HEK293T (cell line): ENCODE data around the gene TTC39B.
A peak's percentile ranks its signal among the peaks of the same experiment; 100 is the strongest.
"Not testable (repeated sequence)": the region's sequence is repeated elsewhere in the genome, so short reads cannot be mapped to it uniquely, and the experiment has no call there.

ENCODE experiments used
- CTCF ChIA-PET: fragments of 350-600 bp; formaldehyde crosslinking; extraction: SDS; loops from one replicate; lab custom pipeline; 2021; ENCODE audit warnings: antibody characterized with exemption, inconsistent platforms; lab: Yijun Ruan, JAX
- POLR2A ChIA-PET: fragments of 350-600 bp; formaldehyde crosslinking; extraction: SDS; loops from one replicate; lab custom pipeline; 2020; ENCODE audit warnings: antibody characterized with exemption, inconsistent platforms; lab: Yijun Ruan, JAX
- DNase-seq: peaks from one replicate; pipeline ENCODE4 v3.0.0; 2012; ENCODE audit warnings: mixed read lengths; ENCODE audit errors: extremely low spot score
- ARNT ChIP-seq: fragments of 450-650 bp; IDR thresholded peaks from 2 replicates; pipeline ENCODE4 v1.6.1; 2017; ENCODE audit warnings: mild to moderate bottlenecking
- BHLHE40 ChIP-seq: fragments of 450-650 bp; IDR thresholded peaks from 2 replicates; pipeline ENCODE4 v1.6.1; 2016; ENCODE audit warnings: mild to moderate bottlenecking, moderate library complexity, borderline replicate concordance
- CTBP1 ChIP-seq: fragments of 450-650 bp; IDR thresholded peaks from 2 replicates; pipeline ENCODE4 v1.6.1; 2016; ENCODE audit warnings: borderline replicate concordance
- ELF4 ChIP-seq: fragments of 450-650 bp; IDR thresholded peaks from 2 replicates; pipeline ENCODE4 v1.6.1; 2017; ENCODE audit warnings: antibody characterized with exemption
- FOXA1 ChIP-seq: fragments of 450-650 bp; IDR thresholded peaks from 2 replicates; pipeline ENCODE4 v1.6.1; 2016; ENCODE audit warnings: mild to moderate bottlenecking
- FOXK2 ChIP-seq: fragments of 450-650 bp; IDR thresholded peaks from 2 replicates; pipeline ENCODE4 v1.6.1; 2016; ENCODE audit warnings: mild to moderate bottlenecking
- FOXM1 ChIP-seq: fragments of 450-650 bp; IDR thresholded peaks from 2 replicates; pipeline ENCODE4 v1.6.1; 2017; ENCODE audit warnings: mild to moderate bottlenecking, borderline replicate concordance
- HDGF ChIP-seq: fragments of 450-650 bp; IDR thresholded peaks from 2 replicates; pipeline ENCODE4 v1.6.1; 2017; ENCODE audit warnings: antibody characterized with exemption, borderline replicate concordance
- L3MBTL2 ChIP-seq: fragments of 450-650 bp; conservative IDR thresholded peaks from 2 replicates; pipeline ENCODE4 v1.6.1; 2016; ENCODE audit warnings: mild to moderate bottlenecking
- LEF1 ChIP-seq: fragments of 450-650 bp; IDR thresholded peaks from 2 replicates; pipeline ENCODE4 v1.6.1; 2017; ENCODE audit warnings: mild to moderate bottlenecking, borderline replicate concordance
- NFRKB ChIP-seq: fragments of 450-650 bp; IDR thresholded peaks from 2 replicates; pipeline ENCODE4 v1.6.1; 2016; ENCODE audit warnings: mild to moderate bottlenecking, moderate library complexity
- PKNOX1 ChIP-seq: fragments of 450-650 bp; IDR thresholded peaks from 2 replicates; pipeline ENCODE4 v1.6.1; 2016
- SP1 ChIP-seq: fragments of 450-650 bp; IDR thresholded peaks from 2 replicates; pipeline ENCODE4 v1.6.1; 2017
- SUZ12 ChIP-seq: fragments of 450-650 bp; IDR thresholded peaks from 2 replicates; pipeline ENCODE4 v1.6.1; 2016; ENCODE audit warnings: mild to moderate bottlenecking
- TARDBP ChIP-seq: fragments of 450-650 bp; IDR thresholded peaks from 2 replicates; pipeline ENCODE4 v1.6.1; 2016
- ZNF384 ChIP-seq: fragments of 450-650 bp; IDR thresholded peaks from 2 replicates; pipeline ENCODE4 v1.6.1; 2016

Gene TTC39B

DNA sequence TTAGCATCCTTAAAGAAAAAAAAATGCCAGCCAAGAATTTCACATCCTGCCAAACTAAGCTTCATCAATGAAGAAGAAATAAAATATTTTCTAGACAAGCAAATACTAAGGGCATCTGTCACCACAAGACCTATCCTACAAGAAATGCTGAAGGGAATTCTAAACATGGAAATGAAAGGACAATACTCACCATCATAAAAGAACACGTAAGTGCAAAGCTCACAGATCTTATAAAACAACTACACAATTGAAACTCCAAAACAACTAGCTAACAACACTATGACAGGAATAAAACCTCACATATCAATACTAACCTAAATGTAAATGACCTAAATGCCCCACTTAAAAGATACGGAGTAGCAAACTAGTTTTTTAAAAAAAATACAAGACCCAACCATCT is 71.4 kb downstream of the TTC39B start:
- CTCF ChIA-PET, result no interaction called here
- POLR2A ChIA-PET, result no interaction called here
- DNase-seq, result no peak
- TF ChIP-seq L3MBTL2 (no peak), ELF4 (no peak), FOXK2 (no peak), ZNF384 (no peak), BHLHE40 (no peak), FOXA1 (no peak), NFRKB (no peak), CTBP1 (no peak), ARNT (no peak), SP1 (no peak), HDGF (no peak), FOXM1 (no peak), TARDBP (no peak), PKNOX1 (no peak), SUZ12 (no peak), LEF1 (no peak)

- CTCF ChIA-PET, POLR2A ChIA-PET, DNase-seq: not testable (repeated sequence)
Measured at GRCh38 chr9:15233941-15234490, 73.0 kb downstream of the TTC39B start.

GRCh38 chr9:15232706-15233280 is 74.2 kb downstream of the TTC39B start:
- POLR2A ChIA-PET, CTCF ChIA-PET, DNase-seq: not testable (repeated sequence)

- DNase-seq, result peak; percentile 24
- POLR2A ChIA-PET, result no interaction called here
- TF ChIP-seq ARNT (no peak), FOXA1 (no peak), HDGF (no peak)
- CTCF ChIA-PET, result no interaction called here
Measured at GRCh38 chr9:15231788-15232635, 75.0 kb downstream of the TTC39B start.

DNA sequence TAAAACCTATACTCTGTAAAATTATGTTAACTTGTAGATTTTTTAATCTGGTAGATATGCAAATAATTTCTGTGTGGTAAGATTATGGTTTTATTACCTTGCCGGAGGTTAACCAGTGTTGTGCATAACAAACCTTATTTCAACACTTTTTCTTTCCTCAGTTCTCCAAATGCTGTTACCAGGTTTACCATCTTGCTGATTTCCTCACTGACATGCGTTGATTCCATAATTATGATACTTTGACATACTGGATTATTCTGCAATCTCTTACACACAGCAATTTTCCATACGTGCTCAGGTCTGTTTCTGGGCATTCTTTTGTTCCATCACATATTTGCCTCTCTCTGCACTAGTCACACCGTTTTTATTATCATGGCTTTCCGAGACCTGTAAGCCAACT is 77.6 kb downstream of the TTC39B start:
- DNase-seq, result no peak
- POLR2A ChIA-PET, result no interaction called here
- TF ChIP-seq ARNT, result no peak
- no peak for TF ChIP-seq SP1
- no peak for TF ChIP-seq SUZ12
- TF ChIP-seq NFRKB, result no peak
- TF ChIP-seq TARDBP, result no peak
- no peak for TF ChIP-seq BHLHE40
- TF ChIP-seq LEF1, result no peak
- TF ChIP-seq FOXA1, result no peak
- no peak for TF ChIP-seq FOXM1
- no peak for TF ChIP-seq ELF4
- TF ChIP-seq HDGF, result no peak
- no peak for TF ChIP-seq FOXK2
- no peak for TF ChIP-seq CTBP1
- no peak for TF ChIP-seq ZNF384
- TF ChIP-seq PKNOX1, result no peak
- no peak for TF ChIP-seq L3MBTL2
- CTCF ChIA-PET, result no interaction called here

DNA sequence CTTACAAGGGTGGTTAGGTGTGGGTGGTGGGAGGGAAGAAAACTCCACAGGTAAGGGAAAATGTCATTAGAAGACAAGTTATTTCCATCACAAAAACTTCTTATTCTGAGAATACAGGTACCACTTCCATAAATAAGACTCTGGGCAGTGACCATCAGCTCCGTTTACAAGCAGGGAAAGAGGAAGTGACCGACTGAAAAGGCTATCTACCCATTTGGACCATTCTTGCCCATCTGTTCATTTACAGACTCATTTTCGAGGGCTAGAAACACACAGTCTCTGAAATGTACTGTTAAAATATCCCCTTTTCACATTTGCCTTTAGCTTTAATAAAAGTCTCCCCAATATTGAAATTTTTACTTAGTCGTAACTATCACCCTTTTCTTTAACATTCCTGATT is 79.5 kb downstream of the TTC39B start:
- POLR2A ChIA-PET, result no interaction called here

More for the DNA sequence above, 79.5 kb downstream of the TTC39B start:
- CTCF ChIA-PET, result no interaction called here
- no peak for DNase-seq
- no peak for TF ChIP-seq LEF1
- TF ChIP-seq NFRKB, result no peak
- no peak for TF ChIP-seq SP1
- no peak for TF ChIP-seq ZNF384
- no peak for TF ChIP-seq BHLHE40
- no peak for TF ChIP-seq SUZ12
- no peak for TF ChIP-seq TARDBP
- no peak for TF ChIP-seq ELF4
- TF ChIP-seq FOXM1, result no peak
- no peak for TF ChIP-seq FOXA1
- TF ChIP-seq HDGF, result no peak
- no peak for TF ChIP-seq ARNT
- no peak for TF ChIP-seq L3MBTL2
- TF ChIP-seq CTBP1, result no peak
